ENCODE results near the gene BIN1.

BIN1 gene

GRCh38 chr2:127102521-127103242 is 4.3 kb downstream of the BIN1 start:
- DNase-seq, result no peak

GRCh38 chr2:127101756-127102477 is 5.0 kb downstream of the BIN1 start:
- DNase-seq, result no peak

GRCh38 chr2:127101048-127101611 is 5.8 kb downstream of the BIN1 start:
- no peak for DNase-seq

- DNase-seq, result no peak
These were observed 6.5 kb downstream of the BIN1 start for GRCh38 chr2:127100251-127101047.

GRCh38 chr2:127098711-127099110 is 8.2 kb downstream of the BIN1 start:
- DNase-seq, result no peak

GRCh38 chr2:127097841-127098651 is 8.9 kb downstream of the BIN1 start:
- DNase-seq, result no peak

- no peak for DNase-seq
These were observed 9.5 kb downstream of the BIN1 start for GRCh38 chr2:127097471-127097765.

GRCh38 chr2:127096718-127097470 is 10.1 kb downstream of the BIN1 start:
- DNase-seq, result no peak

- no peak for DNase-seq
These were observed 10.7 kb downstream of the BIN1 start for GRCh38 chr2:127096280-127096679.

GRCh38 chr2:127095784-127096183 is 11.2 kb downstream of the BIN1 start:
- no peak for DNase-seq

GRCh38 chr2:127095367-127095641 is 11.7 kb downstream of the BIN1 start:
- no peak for DNase-seq

GRCh38 chr2:127094509-127095366 is 12.2 kb downstream of the BIN1 start:
- no peak for DNase-seq

- DNase-seq, result no peak
These were observed 13.2 kb downstream of the BIN1 start for GRCh38 chr2:127093648-127094210.

- no peak for DNase-seq
These were observed 13.9 kb downstream of the BIN1 start for GRCh38 chr2:127092901-127093516.

- no peak for DNase-seq
These were observed 14.6 kb downstream of the BIN1 start for GRCh38 chr2:127092306-127092705.

GRCh38 chr2:127091886-127092285 is 15.1 kb downstream of the BIN1 start:
- DNase-seq, result no peak

GRCh38 chr2:127091148-127091547 is 15.8 kb downstream of the BIN1 start:
- DNase-seq, result no peak

- no peak for DNase-seq
These were observed 16.5 kb downstream of the BIN1 start for GRCh38 chr2:127090281-127091120.

- no peak for DNase-seq
These were observed 17.3 kb downstream of the BIN1 start for GRCh38 chr2:127089478-127090235.

All from NK-92 treated with Interleukin-12 subunit alpha and Interleukin-12 subunit beta, amount 100 ng/mL, for 24 hours (cell line).